ENCODE data around the gene GABRP. TPM values are rescaled to one million over a fixed set of nuclear protein-coding genes. Genes with fewer than 3 reads are reported as not detected.

GABRP gene
- polyA plus RNA-seq, 1 donor from 2014 or later: not detected

- Histone ChIP-seq H3K9ac (ENCODE audit: low read length) (no peak overlapping the region), H2AFZ (ENCODE audit: low read depth, low read length) (no peak overlapping the region)
These were observed 35.7 kb upstream of the GABRP start for GRCh38 chr5:170747851-170748250.

GRCh38 chr5:170748951-170749471 lies 34.5 kb upstream of the GABRP start:
- no peak overlapping the region for H3K4me3 ChIP-seq (ENCODE audit: low read length)
- H3K4me2 ChIP-seq (ENCODE audit: low read length): no peak overlapping the region
- no peaks in the 10 kb centered on the region for H3K9me3 ChIP-seq (ENCODE audit: low read length)
- no peaks in the 10 kb centered on the region for H3K9me2 ChIP-seq (ENCODE audit: insufficient read depth, low read length)
- H3K36me3 ChIP-seq (ENCODE audit: insufficient read depth, low read length): no peaks in the 10 kb centered on the region
- no peak overlapping the region for H3K27ac ChIP-seq (ENCODE audit: low read length)
- peaks cover 15% of the 10 kb centered on the region for H3K27me3 ChIP-seq (ENCODE audit: insufficient read depth, low read depth, low read length)
- no peaks in the 10 kb centered on the region for H4K20me1 ChIP-seq (ENCODE audit: insufficient read depth)
- no peak overlapping the region for H2AFZ ChIP-seq (ENCODE audit: low read depth, low read length)
- TF ChIP-seq REST (IDR thresholded peaks at IDR 0.05; ENCODE audit: borderline replicate concordance): no peak
- TF ChIP-seq POLR2AphosphoS5 (IDR thresholded peaks at IDR 0.05): no peak
- no peak for TF ChIP-seq SMC3 (conservative IDR thresholded peaks at IDR 0.05; ENCODE audit: poor library complexity)
- TF ChIP-seq RAD21 (conservative IDR thresholded peaks at IDR 0.05): no peak
- no peak for TF ChIP-seq EP300 (conservative IDR thresholded peaks at IDR 0.05; ENCODE audit: poor library complexity, severe bottlenecking)
- no peak for TF ChIP-seq MXI1 (conservative IDR thresholded peaks at IDR 0.05; ENCODE audit: poor library complexity, severe bottlenecking)
- TF ChIP-seq EZH2 (IDR thresholded peaks at IDR 0.05; ENCODE audit: borderline replicate concordance, insufficient read depth, low read length, poor library complexity, severe bottlenecking): no peak
- TF ChIP-seq TAF1 (IDR thresholded peaks at IDR 0.05; ENCODE audit: low read depth): no peak
- H3K79me2 ChIP-seq (replicated peaks; ENCODE audit: insufficient read depth, low read length): no peaks in the 10 kb centered on the region
- no peak overlapping the region for H3K9ac ChIP-seq (ENCODE audit: low read length)
- no peaks in the 10 kb centered on the region for H3F3A ChIP-seq (ENCODE audit: insufficient read depth, low read length, poor library complexity, severe bottlenecking)

More at GRCh38 chr5:170747851-170748250, 35.7 kb upstream of the GABRP start:
- no peaks in the 10 kb centered on the region for H3F3A ChIP-seq (ENCODE audit: insufficient read depth, low read length, poor library complexity, severe bottlenecking)
- H4K20me1 ChIP-seq (ENCODE audit: insufficient read depth): no peaks in the 10 kb centered on the region
- no peaks in the 10 kb centered on the region for H3K79me2 ChIP-seq (replicated peaks; ENCODE audit: insufficient read depth, low read length)
- TF ChIP-seq CTCF (IDR thresholded peaks at IDR 0.05; ENCODE audit: poor library complexity, severe bottlenecking) (no peak), RAD21 (conservative IDR thresholded peaks at IDR 0.05) (no peak), POLR2AphosphoS5 (IDR thresholded peaks at IDR 0.05) (no peak), MXI1 (conservative IDR thresholded peaks at IDR 0.05; ENCODE audit: poor library complexity, severe bottlenecking) (no peak), SMC3 (conservative IDR thresholded peaks at IDR 0.05; ENCODE audit: poor library complexity) (no peak), EP300 (conservative IDR thresholded peaks at IDR 0.05; ENCODE audit: poor library complexity, severe bottlenecking) (no peak)
- H3K36me3 ChIP-seq (ENCODE audit: insufficient read depth, low read length): no peaks in the 10 kb centered on the region
- no peaks in the 10 kb centered on the region for H3K9me3 ChIP-seq (ENCODE audit: low read length)
- no peak overlapping the region for H3K4me2 ChIP-seq (ENCODE audit: low read length)
- no peak overlapping the region for H3K4me3 ChIP-seq (ENCODE audit: low read length)
- peaks cover 16% of the 10 kb centered on the region for H3K27me3 ChIP-seq (ENCODE audit: insufficient read depth, low read depth, low read length)
- no peaks in the 10 kb centered on the region for H3K9me2 ChIP-seq (ENCODE audit: insufficient read depth, low read length)
- H3K27ac ChIP-seq (ENCODE audit: low read length): no peak overlapping the region

All from neural cell (in vitro differentiated cells).